Limb (tissue), 2 donors: ENCODE results near the gene GFRA1.
A peak's percentile ranks its signal among the peaks of the same experiment; 100 is the strongest.
"Not testable (repeated sequence)": the region's sequence is repeated elsewhere in the genome, so short reads cannot be mapped to it uniquely, and the experiment has no call there.

Experiments used
- DNase-seq, 2 donors: peaks; one replicate each; pipeline ENCODE4 v3.0.0-alpha.2; 2016; ENCODE audit errors: extremely low spot score in 2 of 2

Gene GFRA1

DNA sequence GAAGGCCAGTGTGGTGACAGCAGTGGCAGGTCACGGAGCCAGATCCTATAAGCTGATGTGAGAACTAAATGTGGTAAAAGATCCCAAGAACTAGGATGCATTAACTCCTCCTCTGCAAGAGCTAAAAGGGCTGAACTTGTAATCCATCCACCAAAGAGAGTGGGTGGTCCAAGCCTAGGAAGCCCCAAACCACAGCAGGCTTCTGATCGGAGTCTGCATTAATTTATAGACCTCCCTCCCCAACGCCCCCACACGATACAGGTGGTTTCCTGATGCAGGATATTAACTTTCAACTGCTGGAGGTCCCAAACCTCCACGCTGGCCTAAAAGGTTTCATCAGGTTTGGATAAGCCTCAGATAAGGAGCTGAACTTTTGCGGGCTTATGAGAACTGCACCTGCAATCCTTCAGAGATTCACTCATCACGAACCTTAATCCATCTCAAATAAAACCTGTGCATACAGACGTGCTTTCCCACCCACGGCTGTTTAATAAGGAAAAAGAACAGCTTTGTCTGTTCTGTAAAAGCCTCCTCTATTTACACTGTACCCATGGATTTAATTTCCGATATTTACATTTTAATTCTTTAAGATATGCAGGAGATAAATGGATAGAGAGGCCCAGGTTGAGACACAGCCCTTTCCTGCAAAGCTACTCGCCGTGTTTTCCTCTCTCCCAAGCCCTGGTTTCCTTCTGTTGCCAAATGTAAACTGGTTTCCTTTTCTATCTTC is 74.9 kb downstream of the GFRA1 start:
- DNase-seq = no peak

DNA sequence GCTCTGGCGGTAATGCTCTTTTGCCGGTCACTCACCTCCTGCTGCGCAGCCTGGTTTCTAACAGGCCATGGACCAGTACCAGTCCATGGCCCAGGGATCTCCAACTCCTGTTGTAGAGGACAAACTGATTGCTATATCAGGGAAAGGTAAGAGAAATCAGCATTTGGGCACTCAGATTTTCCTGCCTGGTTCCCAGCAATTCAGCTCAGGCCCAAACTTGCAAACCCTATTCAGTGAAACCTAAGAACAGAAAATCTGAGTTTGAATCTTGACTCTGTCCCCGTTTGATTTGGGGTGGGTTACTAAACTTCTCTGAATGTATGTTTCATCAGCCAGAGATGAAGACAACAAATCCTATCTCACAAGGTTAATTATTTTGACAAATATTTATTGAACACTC is 77.4 kb downstream of the GFRA1 start:
- DNase-seq = no peak

DNA sequence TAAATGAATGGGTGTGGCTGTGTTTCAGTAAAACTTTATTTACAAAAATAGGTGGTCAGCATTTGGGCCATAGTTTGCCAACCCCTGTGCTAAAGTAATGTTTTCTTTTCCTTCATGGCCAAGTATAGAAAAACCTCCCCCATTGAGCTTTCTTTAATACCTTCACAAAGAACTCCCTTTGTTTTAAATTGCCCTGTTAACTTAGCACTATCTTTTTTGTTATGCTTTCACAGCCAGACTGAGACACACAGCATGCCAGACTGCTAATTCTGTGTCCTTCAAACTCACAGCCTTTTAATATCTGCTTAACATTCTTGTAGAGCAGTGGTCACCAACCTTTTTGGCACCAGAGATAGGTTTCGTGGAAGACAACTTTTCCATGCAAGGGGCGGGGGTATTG is 78.0 kb downstream of the GFRA1 start:
- DNase-seq = no peak

DNA sequence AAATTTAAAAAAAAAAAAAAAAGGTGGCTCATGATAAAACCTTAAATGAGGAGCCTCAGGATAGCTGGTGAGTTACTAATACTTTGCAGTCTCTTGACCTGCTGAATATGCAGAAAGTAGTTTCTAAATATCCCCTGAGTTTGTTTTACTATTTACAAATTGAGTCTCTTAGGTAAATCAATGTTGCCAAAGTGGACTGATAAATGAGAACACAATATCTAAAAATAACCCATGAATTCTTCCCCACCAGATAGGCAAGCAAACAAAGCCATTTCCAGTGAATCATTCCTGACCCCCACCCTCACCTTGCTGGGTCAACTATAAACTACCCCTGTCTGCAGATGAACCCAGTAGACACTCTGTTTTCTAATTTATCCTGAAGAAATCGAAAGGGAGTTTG is 78.9 kb downstream of the GFRA1 start:
- DNase-seq = no peak

- DNase-seq = no peak
Measured at GRCh38 chr10:116190883-116191282, 82.1 kb downstream of the GFRA1 start.

- no peak for DNase-seq
Measured at GRCh38 chr10:116186273-116186672, 86.7 kb downstream of the GFRA1 start.

DNA sequence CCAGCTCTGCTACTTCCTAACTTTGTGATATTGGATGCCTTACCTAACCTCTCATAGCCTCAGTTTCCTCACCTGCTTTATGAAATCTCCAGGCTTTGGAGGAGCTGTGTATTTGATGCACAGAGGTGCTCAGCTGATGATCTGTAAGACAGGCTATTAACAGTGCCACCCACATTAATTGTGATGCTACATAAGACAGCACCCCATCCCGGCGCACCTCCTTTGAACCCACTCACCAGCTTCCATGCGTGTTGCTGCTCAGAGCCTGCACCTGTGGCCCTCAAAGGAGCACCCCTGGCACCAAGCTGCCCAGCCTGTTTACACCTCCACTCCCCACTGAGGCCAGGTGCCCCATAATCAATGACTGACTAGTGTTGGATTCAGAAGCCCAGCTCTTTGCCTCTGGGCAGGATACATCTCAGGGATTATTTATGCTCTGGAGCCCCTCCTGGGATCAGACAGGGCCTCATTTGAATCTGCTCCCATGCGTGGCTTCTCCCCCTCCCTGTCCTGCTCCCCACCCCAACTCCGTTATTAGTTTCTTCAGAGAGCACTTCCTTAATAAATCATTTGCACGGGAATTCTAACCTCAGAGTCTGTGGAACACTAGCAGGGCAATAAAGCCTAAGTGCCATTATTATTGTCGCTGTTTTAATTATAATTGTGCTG is 87.7 kb downstream of the GFRA1 start:
- DNase-seq = no peak

DNA sequence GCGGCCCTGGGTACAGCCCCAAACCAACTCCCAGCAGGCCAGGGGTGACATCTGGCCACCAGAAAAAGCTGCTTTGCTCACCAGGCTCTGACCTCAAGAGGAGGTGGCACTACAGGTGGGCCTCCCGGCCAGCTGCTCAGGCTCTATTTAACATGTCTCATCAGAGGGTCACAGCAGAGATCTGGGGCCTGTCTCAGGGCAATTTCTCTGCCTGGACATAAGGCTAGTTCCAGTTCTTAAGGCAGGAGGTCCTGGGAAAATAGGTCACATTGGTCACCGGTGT is 88.6 kb downstream of the GFRA1 start:
- no peak for DNase-seq

- DNase-seq = no peak
Measured at GRCh38 chr10:116183733-116184511, 89.1 kb downstream of the GFRA1 start.

- DNase-seq = no peak
Measured at GRCh38 chr10:116182426-116182825, 90.6 kb downstream of the GFRA1 start.

DNA sequence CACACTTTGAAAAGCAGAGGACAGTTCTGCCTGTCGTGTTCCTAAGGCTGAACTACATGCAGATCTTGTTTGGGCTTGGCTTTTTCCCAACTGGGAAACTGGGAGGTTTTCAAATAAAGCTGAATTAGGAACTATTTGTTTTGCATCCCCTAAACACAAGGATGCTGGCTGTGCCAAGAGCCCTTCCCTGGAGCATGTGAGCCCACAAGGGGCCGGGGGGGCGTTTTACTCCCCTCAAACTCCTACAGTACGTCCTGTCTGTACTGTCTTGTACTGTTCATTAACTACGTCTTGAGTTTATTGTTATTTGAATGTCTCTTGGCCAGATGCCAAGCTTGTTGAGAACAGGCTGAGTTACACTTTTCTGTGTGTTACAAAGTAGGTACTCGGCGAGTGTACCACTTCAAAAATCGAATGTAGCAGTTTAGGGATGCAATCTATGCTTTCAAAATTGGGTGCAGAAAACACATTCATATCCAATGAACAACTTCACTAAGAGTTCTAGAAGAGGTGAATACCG is 94.9 kb downstream of the GFRA1 start:
- no peak for DNase-seq

DNA sequence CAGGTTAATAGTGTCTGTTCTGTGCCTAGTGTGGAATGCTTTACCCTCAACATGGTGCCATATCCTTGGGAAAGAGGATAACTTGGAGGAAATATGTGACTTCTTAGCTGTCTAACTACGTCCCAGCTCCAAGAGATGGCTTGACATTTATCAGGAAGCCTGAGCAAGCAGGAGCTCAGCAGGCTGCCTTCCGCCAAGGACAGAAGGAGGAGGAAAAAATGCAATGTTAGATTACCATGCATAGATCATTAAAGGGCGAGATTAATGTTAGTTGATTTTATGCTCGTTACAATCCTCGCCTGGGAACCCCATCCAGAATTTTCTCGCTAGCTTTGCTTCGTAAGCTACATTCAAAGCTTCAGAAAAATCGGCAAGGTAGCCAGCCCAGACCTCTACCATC is 97.8 kb downstream of the GFRA1 start:
- no peak for DNase-seq

GRCh38 chr10:116171505-116171904 is 101.5 kb downstream of the GFRA1 start:
- no peak for DNase-seq

GRCh38 chr10:116170815-116171250 is 102.2 kb downstream of the GFRA1 start:
- DNase-seq = peak in 1 of 2 donors; percentile 30

- DNase-seq = no peak
Measured at GRCh38 chr10:116169782-116170445, 103.1 kb downstream of the GFRA1 start.

DNA sequence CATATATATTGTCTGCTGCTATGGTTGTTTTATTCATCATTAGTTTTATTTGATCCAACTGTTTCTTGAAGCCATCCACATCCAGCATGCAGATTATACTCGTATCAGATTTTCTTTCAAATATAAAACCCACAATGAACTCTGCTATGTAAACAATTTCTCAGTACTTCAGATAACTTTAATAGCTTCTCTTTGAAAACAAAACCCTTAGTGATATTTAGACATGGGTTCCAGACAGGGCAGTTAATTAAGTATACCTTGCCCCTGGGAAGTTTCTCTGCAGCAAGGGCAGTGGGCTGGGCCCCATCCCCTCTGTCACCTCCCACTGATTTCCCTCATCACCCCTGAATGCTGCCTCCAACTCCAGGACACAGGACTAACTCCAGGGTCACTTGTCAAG is 104.3 kb downstream of the GFRA1 start:
- DNase-seq = no peak

DNA sequence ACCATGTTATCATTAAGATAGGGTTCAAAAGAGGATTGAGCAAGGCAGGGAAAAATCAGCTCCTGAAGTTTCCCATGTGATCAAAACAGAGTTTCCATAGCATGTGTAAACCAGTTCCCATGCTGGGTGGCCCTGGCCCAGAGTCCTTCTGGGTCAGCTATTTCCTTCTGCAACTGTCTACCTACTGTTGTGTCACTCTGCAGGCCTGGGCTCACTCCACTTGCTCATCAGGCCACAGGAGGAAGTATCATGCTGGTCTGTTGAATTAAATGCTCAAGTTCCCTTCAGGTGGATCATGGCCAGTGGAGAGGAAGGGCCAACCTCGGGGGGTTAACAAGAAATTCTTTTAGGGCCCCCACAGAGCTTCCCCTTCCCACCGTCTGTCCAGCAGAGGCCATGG is 104.7 kb downstream of the GFRA1 start:
- no peak for DNase-seq

- not testable (repeated sequence) for DNase-seq
Measured at GRCh38 chr10:116165941-116166340, 107.1 kb downstream of the GFRA1 start.

GRCh38 chr10:116164291-116164690 is 108.7 kb downstream of the GFRA1 start:
- DNase-seq = no peak

DNA sequence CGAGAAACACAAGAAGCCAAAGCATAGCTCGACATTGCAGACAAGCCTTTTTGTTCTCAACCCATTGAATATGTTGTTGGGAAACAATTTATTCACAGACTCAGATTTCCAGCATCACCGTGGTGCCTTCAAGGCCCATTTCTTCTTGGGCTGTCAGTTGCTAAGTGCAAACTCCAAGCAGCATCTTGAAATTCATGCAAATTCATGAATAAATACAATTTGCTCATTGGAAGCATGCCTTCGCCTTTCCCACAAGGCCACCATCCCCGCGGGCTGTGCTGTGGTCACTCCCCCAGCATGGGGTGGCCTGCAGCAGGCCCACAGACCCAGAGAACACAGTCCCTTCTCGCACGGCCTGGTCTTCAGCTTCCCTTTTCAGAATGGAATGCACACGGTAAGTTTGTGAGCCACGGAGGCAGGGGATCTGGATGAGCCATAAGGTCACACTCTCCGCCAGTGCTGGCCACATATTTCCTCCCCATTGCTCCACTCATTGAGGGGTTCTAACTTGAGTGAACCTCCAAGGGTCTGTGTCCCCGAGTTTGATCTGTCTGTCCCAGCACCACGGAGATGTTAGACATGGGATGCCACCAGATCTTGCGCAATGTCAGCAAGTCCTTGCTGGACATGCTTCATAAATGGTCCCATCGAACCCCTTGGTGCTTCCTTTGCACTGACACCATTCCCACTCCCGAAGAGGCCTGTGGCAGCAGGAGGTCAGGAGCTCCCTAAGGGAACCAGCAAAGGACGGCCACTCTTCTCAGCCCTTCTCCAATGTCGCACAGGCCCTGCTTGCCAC is 109.5 kb downstream of the GFRA1 start:
- DNase-seq = no peak

GRCh38 chr10:116162851-116163250 is 110.2 kb downstream of the GFRA1 start:
- no peak for DNase-seq
